ENCODE measurements around the gene GPATCH1. TPM values are rescaled to one million over a fixed set of nuclear protein-coding genes. Genes with fewer than 3 reads are reported as not detected.
"Not testable (repeated sequence)": the region's sequence is repeated elsewhere in the genome, so short reads cannot be mapped to it uniquely, and the experiment has no call there.

GPATCH1 gene
- total RNA-seq, 2 donors from 2014 or later = 4.7 to 8.5 TPM

GRCh38 chr19:33118643-33119042 is 37.7 kb downstream of the GPATCH1 start:
- H3K27ac ChIP-seq = no peak overlapping the region
- H3K36me3 ChIP-seq = peaks cover 38% of the 10 kb centered on the region
- TF ChIP-seq CTCF (IDR thresholded peaks at IDR 0.05) = no peak

GRCh38 chr19:33124207-33125098 is 43.5 kb downstream of the GPATCH1 start:
- DNase-seq (ENCODE audit: low spot score) = no peak
- Histone ChIP-seq H3K4me1 (no peaks in the 10 kb centered on the region), H3K27ac (no peak overlapping the region), H3K4me3 (no peak overlapping the region), H3K27me3 (no peaks in the 10 kb centered on the region), H3K36me3 (peaks cover 29% of the 10 kb centered on the region), H3K9me3 (no peaks in the 10 kb centered on the region)
- TF ChIP-seq CTCF (IDR thresholded peaks at IDR 0.05) = no peak

More at GRCh38 chr19:33118643-33119042, 37.7 kb downstream of the GPATCH1 start:
- no peaks in the 10 kb centered on the region for H3K9me3 ChIP-seq
- H3K4me3 ChIP-seq = no peak overlapping the region
- no peaks in the 10 kb centered on the region for H3K4me1 ChIP-seq
- no peak for DNase-seq (ENCODE audit: low spot score)
- no peaks in the 10 kb centered on the region for H3K27me3 ChIP-seq

- Histone ChIP-seq H3K4me1 (no peaks in the 10 kb centered on the region), H3K27me3 (no peaks in the 10 kb centered on the region), H3K4me3 (no peak overlapping the region), H3K9me3 (no peaks in the 10 kb centered on the region), H3K27ac (no peak overlapping the region), H3K36me3 (peaks cover 42% of the 10 kb centered on the region)
- peak; percentile 66 for DNase-seq (ENCODE audit: low spot score)
- peak; percentile 81 to 85 for TF ChIP-seq CTCF (IDR thresholded peaks at IDR 0.05)
Measured at GRCh38 chr19:33125929-33126388, 45.0 kb downstream of the GPATCH1 start.

GRCh38 chr19:33126712-33127111 is 45.7 kb downstream of the GPATCH1 start:
- H3K4me1 ChIP-seq; H3K27me3 ChIP-seq; H3K9me3 ChIP-seq; DNase-seq (ENCODE audit: low spot score); H3K4me3 ChIP-seq; H3K27ac ChIP-seq: not testable (repeated sequence)
- H3K36me3 ChIP-seq = peaks cover 43% of the 10 kb centered on the region

- H3K36me3 ChIP-seq = peaks cover 43% of the 10 kb centered on the region
Measured at GRCh38 chr19:33129901-33130300, 48.9 kb downstream of the GPATCH1 start.

More at GRCh38 chr19:33129901-33130300, 48.9 kb downstream of the GPATCH1 start:
- no peak for TF ChIP-seq CTCF (IDR thresholded peaks at IDR 0.05)
- H3K27ac ChIP-seq = no peak overlapping the region
- H3K27me3 ChIP-seq = peaks cover 0 to 3% of the 10 kb centered on the region in 2 donors
- DNase-seq (ENCODE audit: low spot score) = no peak
- H3K4me1 ChIP-seq = peaks cover 0 to 5% of the 10 kb centered on the region in 2 donors
- no peaks in the 10 kb centered on the region for H3K9me3 ChIP-seq
- no peak overlapping the region for H3K4me3 ChIP-seq
